ENCODE data around the gene SPTSSA. TPM values are rescaled to one million over a fixed set of nuclear protein-coding genes. Genes with fewer than 3 reads are reported as not detected.

The SPTSSA gene
- total RNA-seq, 2 donors from 2014 or later, result 10.8 to 20.2 TPM

DNA sequence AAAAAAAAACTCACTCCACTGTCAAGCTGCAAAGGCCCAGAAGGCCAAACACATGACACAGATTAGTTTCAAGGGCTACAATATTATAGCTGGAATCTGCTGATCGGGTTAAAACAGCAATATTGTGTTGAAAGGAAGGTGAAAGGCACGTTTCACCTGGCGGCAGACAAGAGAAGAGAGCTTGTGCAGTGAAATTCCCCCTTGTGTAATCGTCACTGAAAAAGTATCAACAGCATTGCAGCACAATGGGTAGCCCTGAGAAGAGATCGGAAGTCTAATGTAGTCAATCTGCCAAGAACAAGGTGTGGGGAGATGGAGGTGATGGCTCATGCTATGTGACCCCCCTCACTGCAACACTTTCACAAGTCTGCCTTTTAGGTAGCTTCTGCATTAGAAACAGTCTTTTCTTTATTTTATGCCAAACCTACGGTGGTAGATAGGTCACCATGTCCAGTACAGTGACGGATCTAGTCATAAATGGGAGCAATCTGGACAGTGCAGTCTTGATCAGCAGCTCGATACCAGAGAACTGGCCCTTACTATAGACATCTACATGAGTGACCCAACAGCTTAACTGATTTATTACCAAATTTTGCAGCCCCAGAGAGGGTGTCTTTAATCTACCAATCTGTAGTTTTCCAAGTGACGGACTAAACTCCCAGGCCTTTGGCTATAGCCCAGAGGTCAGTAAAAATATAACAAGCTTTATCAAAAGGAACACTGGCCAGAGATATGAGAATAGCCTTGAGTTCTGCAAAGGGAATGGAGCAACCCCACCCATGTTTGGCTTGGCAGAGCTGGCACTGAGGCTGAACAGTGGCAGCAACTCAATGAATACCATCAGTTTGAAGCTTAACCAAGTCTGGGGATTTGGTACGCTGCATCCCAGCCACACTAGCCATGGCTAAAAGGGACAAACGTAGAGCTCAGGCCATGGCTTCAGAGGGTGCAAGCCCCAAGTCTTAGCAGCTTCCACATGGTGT is 35.4 kb downstream of the SPTSSA start:
- H3K9me3 ChIP-seq, result no peaks in the 10 kb centered on the region
- no peaks in the 10 kb centered on the region for H3K27me3 ChIP-seq (replicated peaks; ENCODE audit: insufficient read depth)
- ATAC-seq (ENCODE audit: insufficient number of reproducible peaks, low FRiP score, low read depth), result no peak
- H3K4me1 ChIP-seq (ENCODE audit: control insufficient read depth in 1 of 2, low read depth in 2 of 2), result peaks cover 0 to 6% of the 10 kb centered on the region in 2 donors
- H3K36me3 ChIP-seq, result no peaks in the 10 kb centered on the region
- no peak for TF ChIP-seq CTCF (IDR thresholded peaks at IDR 0.05)
- H3K27ac ChIP-seq, result no peak overlapping the region
- H3K4me3 ChIP-seq, result no peak overlapping the region
- DNase-seq (ENCODE audit: low spot score), result no peak

- no peak for TF ChIP-seq CTCF (IDR thresholded peaks at IDR 0.05)
- ATAC-seq (ENCODE audit: insufficient number of reproducible peaks, low FRiP score, low read depth), result no peak
- peaks cover 5% of the 10 kb centered on the region for H3K9me3 ChIP-seq
Observed at GRCh38 chr14:34425095-34425851, 36.8 kb downstream of the SPTSSA start.

GRCh38 chr14:34424488-34424887 is 37.6 kb downstream of the SPTSSA start:
- H3K27me3 ChIP-seq (replicated peaks; ENCODE audit: insufficient read depth), result no peaks in the 10 kb centered on the region
- H3K27ac ChIP-seq, result no peak overlapping the region
- peaks cover 0 to 6% of the 10 kb centered on the region in 2 donors for H3K4me1 ChIP-seq (ENCODE audit: control insufficient read depth in 1 of 2, low read depth in 2 of 2)
- no peaks in the 10 kb centered on the region for H3K36me3 ChIP-seq
- TF ChIP-seq CTCF (IDR thresholded peaks at IDR 0.05), result no peak
- DNase-seq (ENCODE audit: low spot score), result no peak
- ATAC-seq (ENCODE audit: insufficient number of reproducible peaks, low FRiP score, low read depth), result no peak
- no peak overlapping the region for H3K4me3 ChIP-seq
- H3K9me3 ChIP-seq, result peaks cover 5% of the 10 kb centered on the region

More at GRCh38 chr14:34425095-34425851, 36.8 kb downstream of the SPTSSA start:
- Histone ChIP-seq H3K36me3 (no peaks in the 10 kb centered on the region), H3K4me1 (ENCODE audit: control insufficient read depth in 1 of 2, low read depth in 2 of 2) (peaks cover 0 to 6% of the 10 kb centered on the region in 2 donors), H3K4me3 (no peak overlapping the region), H3K27ac (no peak overlapping the region), H3K27me3 (replicated peaks; ENCODE audit: insufficient read depth) (no peaks in the 10 kb centered on the region)
- no peak for DNase-seq (ENCODE audit: low spot score)

GRCh38 chr14:34423445-34423844 is 38.6 kb downstream of the SPTSSA start:
- H3K27me3 ChIP-seq (replicated peaks; ENCODE audit: insufficient read depth), result no peaks in the 10 kb centered on the region
- H3K9me3 ChIP-seq, result peaks cover 5% of the 10 kb centered on the region
- no peak overlapping the region for H3K4me3 ChIP-seq
- no peak overlapping the region for H3K27ac ChIP-seq
- no peak for TF ChIP-seq CTCF (IDR thresholded peaks at IDR 0.05)
- no peak for ATAC-seq (ENCODE audit: insufficient number of reproducible peaks, low FRiP score, low read depth)
- H3K36me3 ChIP-seq, result no peaks in the 10 kb centered on the region
- H3K4me1 ChIP-seq (ENCODE audit: control insufficient read depth in 1 of 2, low read depth in 2 of 2), result peaks cover 0 to 6% of the 10 kb centered on the region in 2 donors
- DNase-seq (ENCODE audit: low spot score), result no peak

All from thoracic aorta (tissue), 2 donors.